Testis (tissue), 3 donors: ENCODE data around the gene CFAP46. TPM values are rescaled to one million over a fixed set of nuclear protein-coding genes. Genes with fewer than 3 reads are reported as not detected.

Source experiments
- DNase-seq: peaks from one replicate; pipeline ENCODE4 v3.0.0-alpha.2; 2019
- H3K27ac ChIP-seq, 2 donors: fragments of 200-600 bp; sonication (generic); one replicate each; pipeline ENCODE4 v1.5.1; 2019
- H3K27me3 ChIP-seq: fragments of 200-600 bp; sonication (generic); one replicate; pipeline ENCODE4 v1.5.1; 2019
- H3K36me3 ChIP-seq: fragments of 200-600 bp; sonication (generic); one replicate; pipeline ENCODE4 v1.5.1; 2017; ENCODE audit warnings: low read depth; ENCODE audit errors: missing control alignments
- H3K4me1 ChIP-seq: fragments of 200-600 bp; sonication (generic); one replicate; pipeline ENCODE4 v1.5.1; 2019
- H3K4me3 ChIP-seq, 2 donors: fragments of 200-600 bp; sonication (generic); one replicate each; pipeline ENCODE4 v1.5.1; 2017 to 2019
- H3K9me3 ChIP-seq: fragments of 200-600 bp; sonication (generic); one replicate; pipeline ENCODE4 v1.5.1; 2017
- CTCF ChIP-seq, 3 experiments: fragments of 450-650 bp in 2 of 3; fragments of 200-600 bp in 1 of 3; sonication (generic) in 1 of 3; IDR thresholded peaks; one replicate each; pipeline ENCODE4 v1.5.1; 2016 to 2019; ENCODE audit warnings: antibody characterized with exemption in 3 of 3, mild to moderate bottlenecking in 2 of 3, moderate library complexity in 1 of 3
- POLR2A ChIP-seq: fragments of 450-650 bp; IDR thresholded peaks from one replicate; pipeline ENCODE4 v1.6.1; 2017; ENCODE audit warnings: antibody characterized with exemption, mild to moderate bottlenecking, moderate library complexity
- WGBS, 2 donors: methylation state at CpG; one replicate each; pipeline ENCODE4 v1.1.5; 2018; 5-methylcytosine and 5-hydroxymethylcytosine counted together
- intact Hi-C: fragments of 100-400 bp; cut with DNase I; formaldehyde crosslinking; loops from one replicate; pipeline ENCODE4 v1.15.1; 2023; ENCODE audit warnings: low total_unique reads
- polyA plus RNA-seq: library from polyadenylated mRNA; stranded (reverse); fragments of 350-450 nt; fragmentation: Illumina TruSeq; extraction: RNeasy Lipid Tissue Mini Kit (QIAGEN cat#74804); gene quantifications from one replicate; pipeline ENCODE4 v1.2.3, GENCODE V29; 2014; ENCODE audit warnings: low read depth, low replicate concordance; ENCODE audit not compliant: insufficient read depth
- total RNA-seq, 2 donors: library from RNA; depleted of rRNA; stranded (reverse); fragments of >200 nt; gene quantifications; one replicate each; pipeline ENCODE4 v1.2.3, GENCODE V29; 2016

Gene CFAP46
- total and polyA plus RNA-seq, 3 donors from 2014 or later = 36.0 to 67.6 (median 59.0) TPM

GRCh38 chr10:132986576-132986975 lies 44.2 kb upstream of the CFAP46 start:
- no peak overlapping the region for H3K27ac ChIP-seq
- 93 to 97% methylated on average over 3 to 8 of the region's 8 CpGs for WGBS, 2 donors
- H3K4me1 ChIP-seq = no peaks in the 10 kb centered on the region
- intact Hi-C loops = no loop called here
- no peaks in the 10 kb centered on the region for H3K36me3 ChIP-seq
- no peak for DNase-seq
- H3K27me3 ChIP-seq = no peaks in the 10 kb centered on the region
- H3K4me3 ChIP-seq = no peak overlapping the region
- no peaks in the 10 kb centered on the region for H3K9me3 ChIP-seq
- TF ChIP-seq CTCF (IDR thresholded peaks at IDR 0.05) (no peak), POLR2A (no peak)

- DNase-seq = no peak
- 87 to 97% methylated on average over 3 to 8 of the region's 8 CpGs for WGBS, 2 donors
- intact Hi-C loops = no loop called here
- no peak for TF ChIP-seq POLR2A
- TF ChIP-seq CTCF (IDR thresholded peaks at IDR 0.05) = no peak
- Histone ChIP-seq H3K4me1 (no peaks in the 10 kb centered on the region), H3K27ac (no peak overlapping the region), H3K9me3 (no peaks in the 10 kb centered on the region), H3K36me3 (no peaks in the 10 kb centered on the region), H3K27me3 (no peaks in the 10 kb centered on the region), H3K4me3 (no peak overlapping the region)
These were observed 43.7 kb upstream of the CFAP46 start for GRCh38 chr10:132986076-132986475.

GRCh38 chr10:132985546-132985900 lies 43.2 kb upstream of the CFAP46 start:
- H3K9me3 ChIP-seq = no peaks in the 10 kb centered on the region

GRCh38 chr10:132984801-132985545 lies 42.6 kb upstream of the CFAP46 start:
- Histone ChIP-seq H3K36me3 (no peaks in the 10 kb centered on the region), H3K9me3 (no peaks in the 10 kb centered on the region), H3K4me1 (no peaks in the 10 kb centered on the region), H3K4me3 (no peak overlapping the region), H3K27ac (no peak overlapping the region), H3K27me3 (no peaks in the 10 kb centered on the region)
- no peak for TF ChIP-seq CTCF (IDR thresholded peaks at IDR 0.05)
- no peak for TF ChIP-seq POLR2A
- no peak for DNase-seq
- 81% methylated on average over 25 of the region's 26 CpGs; no CpG with 5 or more reads in 1 of the 2 donors for WGBS, 2 donors
- intact Hi-C loops = no loop called here

More at GRCh38 chr10:132985546-132985900, 43.2 kb upstream of the CFAP46 start:
- TF ChIP-seq CTCF (IDR thresholded peaks at IDR 0.05) = no peak
- no peak for TF ChIP-seq POLR2A
- 91% methylated on average over 4 of the region's 6 CpGs; no CpG with 5 or more reads in 1 of the 2 donors for WGBS, 2 donors
- Histone ChIP-seq H3K4me1 (no peaks in the 10 kb centered on the region), H3K27ac (no peak overlapping the region), H3K27me3 (no peaks in the 10 kb centered on the region), H3K4me3 (no peak overlapping the region), H3K36me3 (no peaks in the 10 kb centered on the region)
- intact Hi-C loops = no loop called here
- no peak for DNase-seq

GRCh38 chr10:132984008-132984295 lies 41.6 kb upstream of the CFAP46 start:
- DNase-seq = no peak
- Histone ChIP-seq H3K27ac (no peak overlapping the region), H3K27me3 (no peaks in the 10 kb centered on the region), H3K4me3 (no peak overlapping the region), H3K4me1 (no peaks in the 10 kb centered on the region), H3K9me3 (no peaks in the 10 kb centered on the region), H3K36me3 (no peaks in the 10 kb centered on the region)
- TF ChIP-seq CTCF (IDR thresholded peaks at IDR 0.05) = no peak
- no peak for TF ChIP-seq POLR2A
- WGBS, 2 donors = 92 to 95% methylated on average over 29 of the region's 29 CpGs
- intact Hi-C loops = no loop called here
